SW 1271 (cell line): Measurements from ENCODE around the gene LY6G5C.

Experiments used
- DNase-seq, 2 experiments: peaks; one replicate each; lab custom pipeline; 2025; lab: John Stamatoyannopoulos, UW

The LY6G5C gene

DNA sequence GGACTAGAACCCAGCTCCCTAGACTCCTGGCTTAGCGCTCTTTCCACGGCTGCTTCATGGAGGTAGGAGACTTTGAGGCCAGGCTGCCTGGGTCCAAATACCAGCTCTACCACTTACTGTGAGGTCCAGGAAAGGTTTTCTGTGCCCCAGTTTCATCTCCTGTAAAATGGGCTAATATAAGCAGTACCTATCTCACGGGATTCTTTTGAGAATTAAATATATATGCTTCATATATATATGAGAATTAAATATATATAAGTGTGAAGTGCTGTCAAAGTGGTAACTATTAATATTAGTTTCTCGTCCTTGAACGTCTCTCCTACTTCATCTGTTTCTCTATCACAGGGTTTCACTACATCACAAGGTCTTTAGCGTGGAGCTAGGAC is 10.2 kb upstream of the LY6G5C start:
- no peak for DNase-seq

GRCh38 chr6:31690231-31691077 is 9.6 kb upstream of the LY6G5C start:
- no peak for DNase-seq

- DNase-seq = no peak
Observed at GRCh38 chr6:31689249-31690110, 8.6 kb upstream of the LY6G5C start.

DNA sequence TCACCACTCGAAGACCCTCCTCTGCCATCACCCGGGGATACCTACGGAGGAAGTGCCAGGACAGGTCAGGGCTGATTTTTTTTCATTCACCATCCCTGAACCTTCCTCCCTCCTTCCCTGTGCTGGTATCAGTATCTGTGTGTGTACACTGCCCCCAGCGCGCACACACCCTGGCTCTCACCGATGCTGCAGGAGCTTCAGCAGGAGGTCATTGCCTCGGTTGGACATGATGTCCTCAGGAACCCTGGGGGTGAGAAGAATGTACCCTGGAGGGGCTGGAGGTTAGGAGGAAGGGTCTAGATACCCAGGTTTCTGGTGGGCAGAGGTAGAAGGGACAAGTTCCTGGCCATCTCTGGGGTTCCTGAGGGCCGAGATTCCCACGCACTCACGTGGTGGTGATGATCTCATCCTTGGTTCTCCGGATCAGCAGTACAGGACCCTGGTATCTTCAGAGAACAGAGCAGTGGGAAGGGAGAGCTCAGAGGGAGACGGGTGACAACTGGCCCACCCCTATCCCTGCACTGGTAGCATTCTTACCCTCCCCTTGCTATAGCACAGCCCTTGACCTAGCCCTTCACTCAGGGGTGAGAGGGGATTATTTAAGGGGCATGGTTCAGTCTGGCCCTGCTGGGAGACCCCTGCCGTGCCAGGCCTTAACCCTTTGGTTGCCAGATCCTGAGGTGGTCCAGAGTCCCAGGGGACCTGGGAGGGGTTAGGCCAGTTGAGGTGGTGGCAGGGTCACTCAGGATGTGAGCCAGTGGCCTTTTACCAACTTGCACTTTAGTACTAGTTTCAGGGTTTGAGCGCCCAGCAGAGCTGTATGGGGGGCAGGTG is 7.2 kb upstream of the LY6G5C start:
- DNase-seq = no peak

GRCh38 chr6:31687321-31687720 is 6.5 kb upstream of the LY6G5C start:
- DNase-seq = no peak

DNA sequence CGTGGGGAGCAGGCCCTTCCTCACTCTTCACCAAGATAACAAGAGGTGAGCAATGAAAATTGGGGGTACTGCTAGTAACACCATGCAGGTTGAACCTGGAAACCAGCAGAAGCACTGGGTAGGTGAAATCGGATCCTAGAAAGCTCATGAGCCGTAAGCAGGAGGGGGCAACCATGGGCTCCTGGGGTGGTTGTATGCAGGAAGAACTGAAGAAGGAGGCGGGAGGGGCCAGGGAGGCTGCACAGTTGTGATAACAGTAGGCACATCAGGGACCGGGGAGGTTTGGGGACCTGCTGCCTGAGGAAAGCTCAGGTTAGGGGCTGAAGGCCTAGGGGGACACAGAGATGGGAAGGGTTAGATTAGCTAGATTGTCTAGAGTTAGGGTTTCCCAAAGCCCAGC is 5.6 kb upstream of the LY6G5C start:
- DNase-seq = no peak

DNA sequence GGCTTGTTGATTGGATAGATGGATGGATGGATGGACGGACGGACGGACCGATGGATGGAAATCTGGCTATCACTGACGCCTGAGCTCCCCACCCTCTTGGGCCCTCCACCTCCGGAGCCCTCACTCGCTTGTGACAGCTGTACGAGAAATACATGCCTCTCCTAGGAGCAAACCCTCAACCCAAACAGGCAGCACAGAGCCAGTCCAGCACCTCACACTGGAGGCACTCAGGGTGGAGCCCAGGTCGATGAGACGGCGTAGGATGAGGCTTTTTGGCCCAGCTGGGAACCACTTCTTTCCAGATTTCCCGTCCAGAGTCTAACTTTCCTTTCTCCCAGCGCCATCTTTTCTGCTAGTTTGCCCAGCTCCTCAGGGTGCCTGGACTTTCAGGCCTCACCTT is 2.7 kb upstream of the LY6G5C start:
- no peak for DNase-seq

DNA sequence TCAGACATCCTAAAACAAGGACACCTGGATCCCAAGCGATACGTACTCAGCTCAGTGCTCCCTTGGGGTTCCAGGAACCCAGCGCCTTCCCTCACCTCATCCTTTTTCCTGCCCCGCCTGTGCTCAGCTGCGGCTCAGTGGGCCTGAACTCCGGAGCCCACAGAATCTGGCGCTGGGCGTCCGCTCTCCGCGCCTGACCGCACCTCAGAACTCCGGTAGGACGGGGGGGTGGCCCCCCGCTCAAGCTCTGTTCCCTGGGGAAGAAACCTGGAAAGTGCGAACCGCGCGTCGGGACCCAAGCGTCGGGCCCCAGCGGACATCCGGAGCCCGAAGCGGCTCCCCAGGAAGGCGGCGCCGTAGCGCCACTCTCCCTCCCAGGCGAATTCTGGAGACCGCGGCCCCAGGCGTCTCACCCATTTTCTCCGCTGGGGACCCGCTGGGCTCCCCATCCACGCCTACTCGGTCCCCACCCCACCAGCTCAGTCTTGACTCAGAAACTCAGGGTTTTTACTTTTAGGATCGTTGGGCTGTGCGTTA is 336 bp upstream of the LY6G5C start:
- DNase-seq = no peak

DNA sequence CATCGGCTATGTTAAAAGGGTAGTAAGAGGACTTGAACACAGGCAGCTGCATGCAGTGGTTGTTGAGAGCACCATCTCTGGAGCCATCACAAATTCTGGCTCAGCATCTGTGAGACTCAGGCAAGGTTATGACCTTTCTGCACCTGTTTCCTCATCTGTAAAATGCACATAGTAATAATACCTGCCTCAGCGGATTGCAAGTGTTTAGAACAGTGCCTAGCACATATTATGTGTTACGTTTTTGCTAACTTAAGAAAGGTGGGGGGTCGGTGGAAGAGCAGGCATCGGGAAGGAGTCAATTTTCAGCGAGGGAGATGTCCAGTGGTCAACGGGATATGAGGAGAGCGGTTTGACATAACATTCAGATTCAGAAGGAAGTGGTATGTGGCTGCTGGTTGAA is 2.9 kb downstream of the LY6G5C start:
- no peak for DNase-seq

GRCh38 chr6:31676904-31677303 is 4.0 kb downstream of the LY6G5C start:
- DNase-seq = no peak

GRCh38 chr6:31676322-31676903 is 4.5 kb downstream of the LY6G5C start:
- no peak for DNase-seq

DNA sequence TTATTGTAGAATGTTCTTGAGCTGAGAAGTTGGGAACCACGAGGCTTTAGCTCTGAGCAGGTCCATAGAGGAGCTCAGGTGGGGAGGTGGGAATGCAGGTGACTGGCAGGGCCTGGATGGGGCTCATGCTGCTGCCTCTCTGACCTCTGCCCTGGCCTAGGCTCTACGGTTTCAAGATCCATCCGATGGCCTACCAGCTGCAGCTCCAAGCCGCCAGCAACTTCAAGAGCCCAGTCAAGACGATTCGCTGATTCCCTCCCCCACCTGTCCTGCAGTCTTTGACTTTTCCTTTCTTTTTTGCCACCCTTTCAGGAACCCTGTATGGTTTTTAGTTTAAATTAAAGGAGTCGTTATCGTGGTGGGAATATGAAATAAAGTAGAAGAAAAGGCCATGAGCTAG is 11.2 kb downstream of the LY6G5C start, which contains the start of gene LY6G5B:
Gene LY6G5B, plus strand, starts transcription at position 301 of the 400 bp plus-strand sequence. CDS start 975 bp downstream, outside the sequence.
- DNase-seq = no peak

DNA sequence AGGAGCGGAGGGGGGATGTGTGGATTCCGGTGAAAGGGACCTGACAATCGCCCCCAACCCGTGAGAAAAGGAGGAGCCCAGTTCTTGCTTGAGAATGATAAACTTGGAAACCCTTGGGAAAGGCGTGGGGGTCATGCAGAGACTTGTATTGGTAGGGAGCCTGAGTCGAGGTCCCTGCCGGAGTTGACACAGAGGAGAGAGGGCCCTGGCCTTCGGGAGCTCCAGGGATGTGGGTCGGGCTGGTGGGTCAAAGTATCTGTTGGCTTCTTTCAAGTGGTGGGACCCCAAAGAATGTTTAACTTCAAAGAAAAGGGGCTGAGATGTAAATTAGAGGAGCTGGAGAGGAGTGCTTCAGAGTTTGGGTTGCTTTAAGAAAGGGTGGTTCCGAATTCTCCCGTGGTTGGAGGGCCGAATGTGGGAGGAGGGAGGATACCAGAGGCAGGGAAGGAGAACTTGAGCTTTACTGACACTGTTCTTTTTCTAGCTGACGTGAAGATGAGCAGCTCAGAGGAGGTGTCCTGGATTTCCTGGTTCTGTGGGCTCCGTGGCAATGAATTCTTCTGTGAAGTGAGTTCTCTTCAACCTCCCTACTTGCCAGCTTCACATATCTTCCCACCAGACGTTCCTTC is 14.4 kb downstream of the LY6G5C start:
- no peak for DNase-seq

GRCh38 chr6:31665501-31666336 is 15.1 kb downstream of the LY6G5C start, which contains the start of gene CSNK2B:
TSS of gene CSNK2B (plus strand) at chr6:31666080. CDS start at chr6:31666832, 752 bp downstream.
- DNase-seq = peak; percentile 96 to 99

GRCh38 chr6:31664790-31665500 is 15.9 kb downstream of the LY6G5C start, which contains the start of gene GPANK1:
TSS of gene GPANK1 (minus strand) at chr6:31664997. CDS start at chr6:31664478, 519 bp downstream.
- DNase-seq = peak; percentile 87 to 94

- DNase-seq = peak in 1 of 2 experiments; percentile 71
Observed at GRCh38 chr6:31663961-31664789, 16.7 kb downstream of the LY6G5C start.

- no peak for DNase-seq
Observed at GRCh38 chr6:31663126-31663960, 17.5 kb downstream of the LY6G5C start.
